GM12878 (cell line): ENCODE data around the gene NTN1. TPM values are rescaled to one million over a fixed set of nuclear protein-coding genes. Genes with fewer than 3 reads are reported as not detected.

Source experiments
- CBFB ChIP-seq: IDR thresholded peaks from 2 replicates; pipeline ENCODE4 v1.6.1; 2016; ENCODE audit warnings: antibody characterized with exemption, low read depth
- CBX3 ChIP-seq: fragments of 200-600 bp; sonication (generic); IDR thresholded peaks from 2 replicates; pipeline ENCODE4 v1.6.1; 2016; ENCODE audit warnings: low read depth, borderline replicate concordance
- CBX5 ChIP-seq: sonication (generic); IDR thresholded peaks from 2 replicates; pipeline ENCODE4 v1.6.1; 2016; ENCODE audit warnings: low read depth, moderate library complexity, mild to moderate bottlenecking, inconsistent platforms
- JUNB ChIP-seq: IDR thresholded peaks from 2 replicates; pipeline ENCODE4 v1.6.1; 2016; ENCODE audit warnings: antibody characterized with exemption, mild to moderate bottlenecking
- KLF5 ChIP-seq: fragments of 450-650 bp; IDR thresholded peaks from 2 replicates; pipeline ENCODE4 v1.6.1; 2014; ENCODE audit warnings: mild to moderate bottlenecking; ENCODE audit not compliant: partially characterized antibody
- NFIC ChIP-seq: IDR thresholded peaks from 2 replicates; pipeline ENCODE4 v1.6.1; 2012; ENCODE audit warnings: low read depth, mild to moderate bottlenecking, inconsistent platforms, low read length, moderate library complexity
- NR2F1 ChIP-seq: fragments of 450-650 bp; conservative IDR thresholded peaks from 2 replicates; pipeline ENCODE4 v1.6.1; 2017; ENCODE audit warnings: mild to moderate bottlenecking
- RCOR1 ChIP-seq: conservative IDR thresholded peaks from 2 replicates; pipeline ENCODE4 v1.6.1; 2012; ENCODE audit warnings: low read depth, low read length, improper control_type of control experiment
- REST ChIP-seq: IDR thresholded peaks from 2 replicates; pipeline ENCODE4 v1.6.1; 2012; ENCODE audit warnings: mild to moderate bottlenecking, low read depth, low read length
- SMAD1 ChIP-seq: fragments of 450-650 bp; IDR thresholded peaks from 2 replicates; pipeline ENCODE4 v1.6.1; 2018; ENCODE audit warnings: mild to moderate bottlenecking, low read depth; ENCODE audit not compliant: partially characterized antibody
- TCF3 ChIP-seq: IDR thresholded peaks from 2 replicates; pipeline ENCODE4 v1.6.1; 2012; ENCODE audit warnings: low read depth, mild to moderate bottlenecking, low read length, borderline replicate concordance; ENCODE audit not compliant: insufficient read depth
- ZNF274 ChIP-seq: IDR thresholded peaks from one replicate; pipeline ENCODE4 v1.8.0; 2011; ENCODE audit not compliant: insufficient read length, insufficient read depth
- ZNF592 ChIP-seq: fragments of 450-650 bp; IDR thresholded peaks from 2 replicates; pipeline ENCODE4 v1.6.1; 2017; ENCODE audit warnings: mild to moderate bottlenecking, moderate library complexity
- polyA plus RNA-seq, 11 experiments: library from polyadenylated mRNA; depleted of rRNA in 4 of 11; unstranded in 6 of 11; stranded (reverse) in 5 of 11; fragments of >200 nt; fragmentation: Nextera tagmentation in 4 of 11; fragmentation: Illumina TruSeq in 1 of 11; extraction: Ambion mirVana in 4 of 11; extraction: Trizol in 1 of 11; gene quantifications; 1 replicate in 1 of 11; 2 replicates in 10 of 11; pipeline versions ENCODE4 v1.2.1 to v1.2.3, GENCODE V29; 2011 to 2016; ENCODE audit warnings: inconsistent platforms in 2 of 11, missing spikeins in 2 of 11, low read depth in 1 of 11
- total RNA-seq, 4 experiments: library from RNA; depleted of rRNA in 3 of 4; stranded (reverse); fragments of >200 nt in 3 of 4; fragmentation: Illumina TruSeq in 1 of 4; extraction: Trizol in 1 of 4; gene quantifications; 2 replicates each; pipeline versions ENCODE4 v1.2.1 to v1.2.3, GENCODE V29; 2013 to 2021
- TF ChIP-seq, protein P1 (sequence below): IDR thresholded peaks from 2 replicates; pipeline ENCODE4 v1.6.1; 2012; ENCODE audit warnings: low read length, inconsistent platforms
- TF ChIP-seq, protein P2 (sequence below): fragments of 450-650 bp; IDR thresholded peaks from 2 replicates; pipeline ENCODE4 v1.6.1; 2017; ENCODE audit warnings: mild to moderate bottlenecking, moderate library complexity
- TF ChIP-seq, protein P3 (sequence below): IDR thresholded peaks from 2 replicates; pipeline ENCODE4 v1.6.1; 2012; ENCODE audit warnings: low read depth, low read length, improper control_type of control experiment

The NTN1 gene
- total and polyA plus RNA-seq, 10 of the 15 experiments (the other 5 are each of a cell fraction or from before 2014, with no cell fraction given) = 0.02 to 0.89 (median 0.35) TPM

DNA sequence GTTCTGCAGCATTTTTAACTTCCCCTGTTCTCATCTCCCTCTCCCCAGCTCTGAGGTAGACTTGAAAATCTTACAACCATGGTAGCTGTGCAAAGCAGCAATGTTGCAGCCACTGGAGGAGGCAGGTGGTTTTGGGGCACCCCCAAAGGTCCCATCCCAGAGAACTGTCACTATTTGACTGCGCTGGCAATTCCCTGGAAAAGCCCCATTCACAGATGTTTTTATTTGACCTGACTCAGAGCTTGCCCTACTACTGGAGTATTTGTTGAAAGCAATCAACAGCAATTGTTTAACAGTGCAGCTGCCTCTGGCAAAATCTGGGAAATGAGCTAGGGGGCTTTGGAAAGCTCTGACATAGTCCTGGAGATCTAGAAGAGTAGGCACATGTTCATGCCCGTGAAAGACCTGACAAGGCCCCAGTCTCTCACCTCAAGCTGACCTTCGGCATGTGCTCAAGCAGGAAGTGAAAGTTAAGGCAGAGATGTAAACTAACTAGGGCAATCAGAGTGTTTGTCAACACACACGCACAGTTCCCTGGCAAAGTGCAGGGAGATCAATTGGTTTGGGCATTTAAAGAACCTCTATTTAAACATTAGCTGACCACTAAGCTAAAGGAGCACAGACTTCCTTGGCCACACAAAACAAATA, 36.1 kb upstream of the NTN1 start (continued):
- TF ChIP-seq TCF3 = peak; percentile 63; the same call in 1 of the 2 replicates
- TF ChIP-seq ZNF274 = no peak
- no peak for TF ChIP-seq CBX3
- TF ChIP-seq CBFB = peak; percentile 53; the same call in 1 of the 2 replicates
- TF ChIP-seq REST = no peak
- TF ChIP-seq NR2F1 = peak; percentile 86
- no peak for TF ChIP-seq RCOR1
- TF ChIP-seq ZNF592 = no peak
- TF ChIP-seq NFIC = peak; percentile 86
- TF ChIP-seq, protein P1, sequence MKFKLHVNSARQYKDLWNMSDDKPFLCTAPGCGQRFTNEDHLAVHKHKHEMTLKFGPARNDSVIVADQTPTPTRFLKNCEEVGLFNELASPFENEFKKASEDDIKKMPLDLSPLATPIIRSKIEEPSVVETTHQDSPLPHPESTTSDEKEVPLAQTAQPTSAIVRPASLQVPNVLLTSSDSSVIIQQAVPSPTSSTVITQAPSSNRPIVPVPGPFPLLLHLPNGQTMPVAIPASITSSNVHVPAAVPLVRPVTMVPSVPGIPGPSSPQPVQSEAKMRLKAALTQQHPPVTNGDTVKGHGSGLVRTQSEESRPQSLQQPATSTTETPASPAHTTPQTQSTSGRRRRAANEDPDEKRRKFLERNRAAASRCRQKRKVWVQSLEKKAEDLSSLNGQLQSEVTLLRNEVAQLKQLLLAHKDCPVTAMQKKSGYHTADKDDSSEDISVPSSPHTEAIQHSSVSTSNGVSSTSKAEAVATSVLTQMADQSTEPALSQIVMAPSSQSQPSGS = peak; percentile 54; the same call in 1 of the 2 replicates
- peak; percentile 84 for TF ChIP-seq JUNB
- TF ChIP-seq CBX5 = peak; percentile 96
- TF ChIP-seq, protein P2, sequence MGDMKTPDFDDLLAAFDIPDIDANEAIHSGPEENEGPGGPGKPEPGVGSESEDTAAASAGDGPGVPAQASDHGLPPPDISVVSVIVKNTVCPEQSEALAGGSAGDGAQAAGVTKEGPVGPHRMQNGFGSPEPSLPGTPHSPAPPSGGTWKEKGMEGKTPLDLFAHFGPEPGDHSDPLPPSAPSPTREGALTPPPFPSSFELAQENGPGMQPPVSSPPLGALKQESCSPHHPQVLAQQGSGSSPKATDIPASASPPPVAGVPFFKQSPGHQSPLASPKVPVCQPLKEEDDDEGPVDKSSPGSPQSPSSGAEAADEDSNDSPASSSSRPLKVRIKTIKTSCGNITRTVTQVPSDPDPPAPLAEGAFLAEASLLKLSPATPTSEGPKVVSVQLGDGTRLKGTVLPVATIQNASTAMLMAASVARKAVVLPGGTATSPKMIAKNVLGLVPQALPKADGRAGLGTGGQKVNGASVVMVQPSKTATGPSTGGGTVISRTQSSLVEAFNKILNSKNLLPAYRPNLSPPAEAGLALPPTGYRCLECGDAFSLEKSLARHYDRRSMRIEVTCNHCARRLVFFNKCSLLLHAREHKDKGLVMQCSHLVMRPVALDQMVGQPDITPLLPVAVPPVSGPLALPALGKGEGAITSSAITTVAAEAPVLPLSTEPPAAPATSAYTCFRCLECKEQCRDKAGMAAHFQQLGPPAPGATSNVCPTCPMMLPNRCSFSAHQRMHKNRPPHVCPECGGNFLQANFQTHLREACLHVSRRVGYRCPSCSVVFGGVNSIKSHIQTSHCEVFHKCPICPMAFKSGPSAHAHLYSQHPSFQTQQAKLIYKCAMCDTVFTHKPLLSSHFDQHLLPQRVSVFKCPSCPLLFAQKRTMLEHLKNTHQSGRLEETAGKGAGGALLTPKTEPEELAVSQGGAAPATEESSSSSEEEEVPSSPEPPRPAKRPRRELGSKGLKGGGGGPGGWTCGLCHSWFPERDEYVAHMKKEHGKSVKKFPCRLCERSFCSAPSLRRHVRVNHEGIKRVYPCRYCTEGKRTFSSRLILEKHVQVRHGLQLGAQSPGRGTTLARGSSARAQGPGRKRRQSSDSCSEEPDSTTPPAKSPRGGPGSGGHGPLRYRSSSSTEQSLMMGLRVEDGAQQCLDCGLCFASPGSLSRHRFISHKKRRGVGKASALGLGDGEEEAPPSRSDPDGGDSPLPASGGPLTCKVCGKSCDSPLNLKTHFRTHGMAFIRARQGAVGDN = peak; percentile 97
- TF ChIP-seq, protein P3, sequence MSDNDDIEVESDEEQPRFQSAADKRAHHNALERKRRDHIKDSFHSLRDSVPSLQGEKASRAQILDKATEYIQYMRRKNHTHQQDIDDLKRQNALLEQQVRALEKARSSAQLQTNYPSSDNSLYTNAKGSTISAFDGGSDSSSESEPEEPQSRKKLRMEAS = peak; percentile 64
- no peak for TF ChIP-seq SMAD1
- peak; percentile 79 for TF ChIP-seq KLF5
